DND-41 (cell line): Measurements from ENCODE around the gene EPHB1.

Experiments used
- ATAC-seq: fragments of 200-7000 bp; cut with Tn5 transposase; 3 replicates; pipeline ENCODE4 v1.9.1; 2021; ENCODE audit warnings: low read depth; ENCODE audit not compliant: insufficient read depth
- DNase-seq: peaks from one replicate; pipeline ENCODE4 v3.0.0-alpha.2; 2020
- H2AFZ ChIP-seq: 2 replicates; pipeline ENCODE4 v1.6.0; 2012; ENCODE audit warnings: low read depth, low read length
- H3K27ac ChIP-seq: 2 replicates; pipeline ENCODE4 v1.5.1; 2012; ENCODE audit warnings: low read length, inconsistent platforms
- H3K27me3 ChIP-seq: fragments of 200-600 bp; sonication (generic); 2 replicates; pipeline ENCODE4 v1.6.0; 2012; ENCODE audit warnings: low read length, mild to moderate bottlenecking, inconsistent platforms; ENCODE audit not compliant: insufficient read depth, poor library complexity
- H3K36me3 ChIP-seq: 2 replicates; pipeline ENCODE4 v1.5.1; 2012; ENCODE audit warnings: low read length, inconsistent platforms; ENCODE audit not compliant: insufficient read depth
- H3K4me1 ChIP-seq: 2 replicates; pipeline ENCODE4 v1.5.1; 2012; ENCODE audit warnings: mild to moderate bottlenecking, low read length; ENCODE audit not compliant: insufficient read depth
- H3K4me2 ChIP-seq: 2 replicates; pipeline ENCODE4 v1.6.0; 2012; ENCODE audit warnings: mild to moderate bottlenecking, moderate library complexity, low read length, inconsistent platforms; ENCODE audit not compliant: insufficient read depth
- H3K4me3 ChIP-seq, 2 experiments: fragments of 200-600 bp in 1 of 2; shearing (Covaris generic) in 1 of 2; 2 replicates each; pipeline ENCODE4 v1.5.1; 2012 to 2016; ENCODE audit warnings: inconsistent platforms in 2 of 2, low read length in 2 of 2, mild to moderate bottlenecking in 2 of 2, low read depth in 1 of 2, moderate library complexity in 1 of 2
- H3K79me2 ChIP-seq: 2 replicates; pipeline ENCODE4 v1.6.0; 2012; ENCODE audit warnings: low read length, inconsistent platforms; ENCODE audit not compliant: insufficient read depth
- H3K9ac ChIP-seq: 2 replicates; pipeline ENCODE4 v1.6.0; 2012; ENCODE audit warnings: low read depth, mild to moderate bottlenecking, inconsistent platforms, low read length, moderate library complexity
- H3K9me3 ChIP-seq: 2 replicates; pipeline ENCODE4 v1.5.1; 2012; ENCODE audit warnings: low read length, moderate library complexity, mild to moderate bottlenecking, inconsistent platforms; ENCODE audit not compliant: insufficient read depth, severe bottlenecking
- H4K20me1 ChIP-seq: 2 replicates; pipeline ENCODE4 v1.6.0; 2012; ENCODE audit warnings: low read length; ENCODE audit not compliant: insufficient read depth
- CTCF ChIP-seq: IDR thresholded peaks from 2 replicates; pipeline ENCODE4 v1.5.1; 2012; ENCODE audit warnings: borderline replicate concordance, low read length, moderate library complexity, mild to moderate bottlenecking; ENCODE audit not compliant: poor library complexity, severe bottlenecking; ENCODE audit errors: extremely low read depth
- EZH2 ChIP-seq: IDR thresholded peaks from 3 replicates; pipeline ENCODE4 v1.6.1; 2012; ENCODE audit warnings: borderline replicate concordance, low read depth, mild to moderate bottlenecking, moderate library complexity, low read length, inconsistent platforms; ENCODE audit not compliant: severe bottlenecking

The EPHB1 gene

DNA sequence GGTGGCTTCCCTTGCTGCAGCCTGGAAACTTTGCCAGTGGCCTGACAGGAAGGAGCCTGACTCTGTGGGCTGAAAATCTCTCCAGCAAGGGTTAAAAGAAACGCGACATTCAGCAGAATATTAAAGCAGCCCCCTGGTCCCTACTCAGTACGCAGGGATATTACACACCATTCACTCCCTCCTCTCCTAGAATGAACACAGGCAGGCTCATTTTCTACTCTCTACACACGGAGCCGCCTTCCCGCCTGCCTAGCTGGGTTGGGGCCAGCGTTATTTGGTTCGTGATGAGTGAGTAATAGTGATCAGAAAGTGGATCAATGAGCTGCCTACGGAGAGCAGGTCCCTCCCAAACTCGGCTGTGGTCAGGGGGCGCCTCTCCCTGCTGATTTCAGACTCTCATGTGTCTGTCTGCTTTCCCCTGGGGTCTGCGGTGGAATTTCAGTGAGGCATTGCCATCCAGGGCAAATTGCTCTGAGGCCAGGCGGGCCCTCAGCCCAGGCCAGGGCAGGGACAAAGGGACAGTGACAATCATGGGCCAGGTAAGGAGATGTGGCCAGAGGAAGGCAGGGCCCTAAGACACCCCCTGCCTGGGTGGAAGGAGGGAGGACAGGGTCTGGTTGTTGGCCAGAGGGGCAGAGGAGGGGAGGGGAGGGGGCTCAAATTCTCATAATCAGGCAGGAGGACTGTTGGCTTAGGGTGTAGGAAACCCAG is 2.8 kb downstream of the EPHB1 start:
- H3K27ac ChIP-seq: no peak overlapping the region
- no peak for ATAC-seq
- no peak overlapping the region for H3K9ac ChIP-seq
- no peaks in the 10 kb centered on the region for H3K36me3 ChIP-seq
- H3K79me2 ChIP-seq: no peaks in the 10 kb centered on the region
- H4K20me1 ChIP-seq: no peaks in the 10 kb centered on the region
- no peak for TF ChIP-seq CTCF
- no peak for TF ChIP-seq EZH2
- no peaks in the 10 kb centered on the region for H3K9me3 ChIP-seq
- peaks cover 33% of the 10 kb centered on the region for H3K4me1 ChIP-seq
- H3K4me2 ChIP-seq: no peak overlapping the region
- H2AFZ ChIP-seq: no peak overlapping the region
- no peaks in the 10 kb centered on the region for H3K27me3 ChIP-seq
- DNase-seq: no peak
- no peak overlapping the region for H3K4me3 ChIP-seq

DNA sequence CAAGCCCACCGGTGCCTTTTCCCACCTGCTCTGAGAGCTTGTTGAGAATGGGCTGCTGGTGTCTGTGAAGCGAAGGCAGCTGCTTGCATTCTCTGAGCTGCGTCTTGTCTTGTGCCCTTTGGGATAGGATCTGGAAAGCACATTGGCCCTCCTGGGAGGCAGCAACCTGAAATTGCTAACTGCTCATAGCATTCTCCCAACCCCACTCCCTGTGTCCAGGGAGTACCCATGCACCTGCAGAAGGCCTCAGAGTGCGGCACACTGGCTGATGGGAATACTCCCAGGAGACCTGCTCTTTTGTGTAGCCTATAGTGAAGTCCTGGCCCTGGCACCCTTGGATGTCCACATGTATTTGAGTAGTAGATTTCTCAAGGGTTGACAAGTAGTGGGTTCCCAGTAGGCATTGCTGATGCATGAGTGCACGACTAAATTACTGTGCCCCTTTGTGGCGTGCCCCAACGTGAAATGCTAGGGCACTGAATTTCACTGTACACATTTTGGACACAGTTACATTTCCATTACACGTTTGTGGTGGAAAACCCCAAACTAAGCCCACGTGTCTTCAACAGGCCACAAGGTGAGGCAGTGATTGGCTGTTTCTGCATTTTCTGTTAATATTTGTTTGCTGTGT is 3.7 kb downstream of the EPHB1 start:
- peaks cover 42% of the 10 kb centered on the region for H3K4me1 ChIP-seq
- no peak for DNase-seq
- H3K4me3 ChIP-seq: no peak overlapping the region
- no peak overlapping the region for H3K27ac ChIP-seq
- TF ChIP-seq EZH2 (no peak), CTCF (no peak)
- H4K20me1 ChIP-seq: no peaks in the 10 kb centered on the region
- ATAC-seq: no peak
- H2AFZ ChIP-seq: no peak overlapping the region
- H3K9me3 ChIP-seq: no peaks in the 10 kb centered on the region
- no peaks in the 10 kb centered on the region for H3K27me3 ChIP-seq
- no peak overlapping the region for H3K4me2 ChIP-seq
- no peaks in the 10 kb centered on the region for H3K79me2 ChIP-seq
- H3K36me3 ChIP-seq: no peaks in the 10 kb centered on the region
- H3K9ac ChIP-seq: no peak overlapping the region

DNA sequence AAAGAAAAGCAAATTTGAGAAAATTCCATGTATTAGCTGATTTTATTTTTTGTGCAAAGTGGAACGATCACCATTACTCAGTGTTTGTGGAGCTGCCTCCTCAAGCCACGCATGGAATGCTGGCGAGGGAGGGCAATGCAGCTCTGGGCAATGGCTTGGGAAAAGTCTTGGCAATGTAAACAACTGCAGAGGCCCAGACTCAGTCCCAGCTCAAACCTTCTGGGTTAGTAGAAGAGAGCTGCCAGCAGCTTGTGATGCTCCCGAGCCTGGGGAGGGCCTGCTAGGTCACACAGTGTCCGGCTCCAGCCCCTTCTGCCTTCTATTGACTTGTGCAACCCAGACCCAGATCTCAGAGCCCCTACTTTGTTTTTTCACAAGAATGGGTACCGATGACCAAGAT is 4.3 kb downstream of the EPHB1 start:
- H3K79me2 ChIP-seq: no peaks in the 10 kb centered on the region
- peaks cover 44% of the 10 kb centered on the region for H3K4me1 ChIP-seq
- no peaks in the 10 kb centered on the region for H3K27me3 ChIP-seq
- TF ChIP-seq CTCF: no peak
- no peak for TF ChIP-seq EZH2
- no peak overlapping the region for H3K27ac ChIP-seq
- H3K36me3 ChIP-seq: no peaks in the 10 kb centered on the region
- no peaks in the 10 kb centered on the region for H4K20me1 ChIP-seq
- no peaks in the 10 kb centered on the region for H3K9me3 ChIP-seq
- H3K4me3 ChIP-seq: no peak overlapping the region
- H2AFZ ChIP-seq: no peak overlapping the region
- H3K9ac ChIP-seq: no peak overlapping the region
- ATAC-seq (no peak), DNase-seq (no peak)
- no peak overlapping the region for H3K4me2 ChIP-seq
